ENCODE data around the gene DHFR.
"Not testable (repeated sequence)": the region's sequence is repeated elsewhere in the genome, so short reads cannot be mapped to it uniquely, and the experiment has no call there.

DHFR gene

GRCh38 chr5:80654391-80655230 is at the start of gene DHFR, which contains the start of gene MSH3:
TSS of gene DHFR (minus strand) at chr5:80654983. CDS start at chr5:80654489, 494 bp downstream.
TSS of gene MSH3 (plus strand) at chr5:80654652. CDS start at chr5:80654728, 76 bp downstream.
- DNase-seq = peak; percentile 77

GRCh38 chr5:80704221-80704620 is 49.4 kb upstream of the DHFR start:
- DNase-seq = no peak

- no peak for DNase-seq
These were observed 49.0 kb upstream of the DHFR start for GRCh38 chr5:80703747-80704146.

GRCh38 chr5:80703291-80703690 is 48.5 kb upstream of the DHFR start:
- DNase-seq = no peak

GRCh38 chr5:80701597-80701996 is 46.8 kb upstream of the DHFR start:
- DNase-seq = no peak

GRCh38 chr5:80698369-80698768 is 43.6 kb upstream of the DHFR start:
- no peak for DNase-seq

GRCh38 chr5:80697100-80697499 is 42.3 kb upstream of the DHFR start:
- DNase-seq = no peak

- DNase-seq = no peak
These were observed 41.7 kb upstream of the DHFR start for GRCh38 chr5:80696450-80696849.

- DNase-seq = no peak
These were observed 40.9 kb upstream of the DHFR start for GRCh38 chr5:80695666-80696065.

- no peak for DNase-seq
These were observed 34.8 kb upstream of the DHFR start for GRCh38 chr5:80689627-80690026.

GRCh38 chr5:80688648-80689420 is 34.1 kb upstream of the DHFR start:
- DNase-seq = no peak

GRCh38 chr5:80686757-80687156 is 32.0 kb upstream of the DHFR start:
- DNase-seq = no peak

- DNase-seq = no peak
These were observed 21.9 kb upstream of the DHFR start for GRCh38 chr5:80676706-80677105.

GRCh38 chr5:80672140-80672736 is 17.5 kb upstream of the DHFR start:
- peak; percentile 27 for DNase-seq

- no peak for DNase-seq
These were observed 13.5 kb upstream of the DHFR start for GRCh38 chr5:80668016-80668969.

- DNase-seq = no peak
These were observed 12.6 kb upstream of the DHFR start for GRCh38 chr5:80667384-80667783.

- DNase-seq = no peak
These were observed 10.3 kb upstream of the DHFR start for GRCh38 chr5:80665057-80665456.

- no peak for DNase-seq
These were observed 7.3 kb upstream of the DHFR start for GRCh38 chr5:80662108-80662507.

- not testable (repeated sequence) for DNase-seq
These were observed 5.9 kb upstream of the DHFR start for GRCh38 chr5:80660661-80661060.

- DNase-seq = peak; percentile 11
These were observed 4.3 kb upstream of the DHFR start for GRCh38 chr5:80659106-80659505.

- DNase-seq = no peak
These were observed 1.6 kb upstream of the DHFR start for GRCh38 chr5:80656425-80656824.

- no peak for DNase-seq
These were observed 520 bp upstream of the DHFR start for GRCh38 chr5:80655231-80655774.
